Neural cell (in vitro differentiated cells): ENCODE data around the gene CNTNAP2. TPM values are rescaled to one million over a fixed set of nuclear protein-coding genes. Genes with fewer than 3 reads are reported as not detected.

Experiments
- H2AFZ ChIP-seq: fragments of 200-600, 300-800 bp; sonication (generic), shearing (Covaris generic); 2 replicates; pipeline ENCODE4 v1.6.0; 2014; ENCODE audit warnings: low read depth, mild to moderate bottlenecking, antibody characterized with exemption, low read length, moderate library complexity
- H3F3A ChIP-seq: fragments of 200-600 bp; shearing (Covaris generic); 2 replicates; pipeline ENCODE4 v1.6.1; 2016; ENCODE audit warnings: mild to moderate bottlenecking, moderate library complexity, mixed read lengths, antibody characterized with exemption, low read length; ENCODE audit not compliant: insufficient read depth, poor library complexity, severe bottlenecking
- H3K27ac ChIP-seq: fragments of 200-600, 300-800 bp; sonication (generic), shearing (Covaris generic); 2 replicates; pipeline ENCODE4 v1.5.1; 2014; ENCODE audit warnings: mild to moderate bottlenecking, low read length, moderate library complexity
- H3K27me3 ChIP-seq: fragments of 300-800, 200-600 bp; sonication (generic), shearing (Covaris generic); 2 replicates; pipeline ENCODE4 v1.6.0; 2014; ENCODE audit warnings: mild to moderate bottlenecking, low read depth, low read length, moderate library complexity; ENCODE audit not compliant: insufficient read depth
- H3K36me3 ChIP-seq: fragments of 300-800, 200-600 bp; sonication (generic), shearing (Covaris generic); 2 replicates; pipeline ENCODE4 v1.5.1; 2014; ENCODE audit warnings: mild to moderate bottlenecking, antibody characterized with exemption, low read length, moderate library complexity; ENCODE audit not compliant: insufficient read depth
- H3K4me2 ChIP-seq: fragments of 300-800, 200-600 bp; sonication (generic), shearing (Covaris generic); 2 replicates; pipeline ENCODE4 v1.6.0; 2014; ENCODE audit warnings: mild to moderate bottlenecking, low read length
- H3K4me3 ChIP-seq: fragments of 300-800, 200-600 bp; sonication (generic), shearing (Covaris generic); 2 replicates; pipeline ENCODE4 v1.5.1; 2014; ENCODE audit warnings: mild to moderate bottlenecking, low read length, moderate library complexity
- H3K79me2 ChIP-seq: fragments of 200-600 bp; shearing (Covaris generic); replicated peaks from 2 replicates; pipeline ENCODE4 v1.6.0; 2014; ENCODE audit warnings: mild to moderate bottlenecking, low read length, moderate library complexity; ENCODE audit not compliant: insufficient read depth
- H3K9ac ChIP-seq: fragments of 300-800, 200-600 bp; sonication (generic), shearing (Covaris generic); 2 replicates; pipeline ENCODE4 v1.6.1; 2016; ENCODE audit warnings: mild to moderate bottlenecking, low read length, mixed read lengths
- H3K9me2 ChIP-seq: fragments of 200-600 bp; shearing (Covaris generic); 2 replicates; pipeline ENCODE4 v1.6.1; 2016; ENCODE audit warnings: mild to moderate bottlenecking, low read length, mixed read lengths; ENCODE audit not compliant: insufficient read depth
- H3K9me3 ChIP-seq: fragments of 200-600, 300-800 bp; sonication (generic), shearing (Covaris generic); 2 replicates; pipeline ENCODE4 v1.6.1; 2016; ENCODE audit warnings: mild to moderate bottlenecking, mixed run types, low read length, moderate library complexity, mixed read lengths
- H4K20me1 ChIP-seq: fragments of 200-600 bp; shearing (Covaris generic); 2 replicates; pipeline ENCODE4 v1.6.1; 2016; ENCODE audit warnings: mild to moderate bottlenecking, mixed run types; ENCODE audit not compliant: insufficient read depth
- EP300 ChIP-seq: fragments of 450-650 bp; conservative IDR thresholded peaks from 2 replicates; pipeline ENCODE4 v1.6.1; 2014; ENCODE audit warnings: antibody characterized with exemption, mild to moderate bottlenecking, moderate library complexity; ENCODE audit not compliant: poor library complexity, severe bottlenecking
- EZH2 ChIP-seq: fragments of 200-600, 300-800 bp; shearing (Covaris generic), sonication (generic); IDR thresholded peaks from 2 replicates; pipeline ENCODE4 v1.6.1; 2014; ENCODE audit warnings: antibody characterized with exemption, low read length, borderline replicate concordance, mild to moderate bottlenecking; ENCODE audit not compliant: insufficient read depth, poor library complexity, severe bottlenecking
- MXI1 ChIP-seq: fragments of 450-650 bp; conservative IDR thresholded peaks from 2 replicates; pipeline ENCODE4 v1.6.1; 2014; ENCODE audit warnings: antibody characterized with exemption, mild to moderate bottlenecking; ENCODE audit not compliant: poor library complexity, severe bottlenecking
- POLR2AphosphoS5 ChIP-seq: IDR thresholded peaks from 2 replicates; pipeline ENCODE4 v1.6.1; 2012
- RAD21 ChIP-seq: fragments of 450-650 bp; conservative IDR thresholded peaks from 2 replicates; pipeline ENCODE4 v1.6.1; 2014; ENCODE audit warnings: antibody characterized with exemption, mild to moderate bottlenecking, moderate library complexity
- SMC3 ChIP-seq: fragments of 450-650 bp; conservative IDR thresholded peaks from 2 replicates; pipeline ENCODE4 v1.6.1; 2014; ENCODE audit warnings: antibody characterized with exemption, mild to moderate bottlenecking, moderate library complexity; ENCODE audit not compliant: poor library complexity
- TAF1 ChIP-seq: IDR thresholded peaks from 2 replicates; pipeline ENCODE4 v1.6.1; 2012; ENCODE audit warnings: low read depth
- polyA plus RNA-seq: library from polyadenylated mRNA; depleted of rRNA; stranded (reverse); fragments of >200 nt; gene quantifications from 2 replicates; pipeline ENCODE4 v1.2.3, GENCODE V29; 2014
- TF ChIP-seq, protein P1 (sequence below): IDR thresholded peaks from 2 replicates; pipeline ENCODE4 v1.6.1; 2012; ENCODE audit warnings: borderline replicate concordance
- TF ChIP-seq, protein P2 (sequence below): fragments of 450-650 bp; IDR thresholded peaks from 2 replicates; pipeline ENCODE4 v1.5.1; 2014; ENCODE audit warnings: antibody characterized with exemption, mild to moderate bottlenecking, moderate library complexity; ENCODE audit not compliant: poor library complexity, severe bottlenecking

The CNTNAP2 gene
- polyA plus RNA-seq, 1 donor from 2014 or later = 276 TPM

DNA sequence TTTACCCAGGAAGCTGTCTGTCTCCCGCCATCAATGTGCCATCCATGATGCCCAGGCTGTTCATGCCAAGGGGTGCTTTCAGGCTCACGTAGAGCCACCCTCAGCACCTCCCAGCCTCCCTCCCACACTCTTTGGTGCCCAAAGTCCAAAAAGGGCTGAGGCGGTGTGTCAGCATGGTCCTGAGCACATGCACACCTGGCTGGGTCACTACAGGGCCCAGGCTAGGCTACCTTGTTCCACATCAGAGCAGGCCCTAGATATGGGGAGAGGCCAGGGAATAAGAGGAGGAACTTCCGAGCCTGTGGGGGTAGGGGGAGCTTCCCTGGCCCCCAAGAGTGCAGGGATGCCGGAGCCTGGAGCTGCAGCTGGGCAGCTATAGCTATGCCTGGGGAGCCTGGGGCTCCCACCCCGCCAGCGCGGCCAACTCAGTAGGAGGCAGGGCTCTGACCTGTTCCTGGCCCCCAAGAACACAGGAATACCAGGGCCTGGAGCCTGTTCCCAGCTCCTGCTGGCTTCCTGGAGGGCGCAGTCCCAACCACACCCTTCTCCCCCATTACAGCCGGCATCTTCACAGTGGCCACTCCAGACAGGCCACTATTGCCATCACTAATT is 2340.8 kb downstream of the CNTNAP2 start:
- no peak overlapping the region for H3K4me3 ChIP-seq
- H2AFZ ChIP-seq = no peak overlapping the region
- no peak overlapping the region for H3K27ac ChIP-seq
- no peaks in the 10 kb centered on the region for H4K20me1 ChIP-seq
- no peaks in the 10 kb centered on the region for H3K9me3 ChIP-seq
- no peaks in the 10 kb centered on the region for H3K79me2 ChIP-seq
- H3F3A ChIP-seq = no peaks in the 10 kb centered on the region
- H3K36me3 ChIP-seq = no peaks in the 10 kb centered on the region
- no peaks in the 10 kb centered on the region for H3K9me2 ChIP-seq
- no peak for TF ChIP-seq EP300
- no peak for TF ChIP-seq EZH2
- TF ChIP-seq, protein P1, sequence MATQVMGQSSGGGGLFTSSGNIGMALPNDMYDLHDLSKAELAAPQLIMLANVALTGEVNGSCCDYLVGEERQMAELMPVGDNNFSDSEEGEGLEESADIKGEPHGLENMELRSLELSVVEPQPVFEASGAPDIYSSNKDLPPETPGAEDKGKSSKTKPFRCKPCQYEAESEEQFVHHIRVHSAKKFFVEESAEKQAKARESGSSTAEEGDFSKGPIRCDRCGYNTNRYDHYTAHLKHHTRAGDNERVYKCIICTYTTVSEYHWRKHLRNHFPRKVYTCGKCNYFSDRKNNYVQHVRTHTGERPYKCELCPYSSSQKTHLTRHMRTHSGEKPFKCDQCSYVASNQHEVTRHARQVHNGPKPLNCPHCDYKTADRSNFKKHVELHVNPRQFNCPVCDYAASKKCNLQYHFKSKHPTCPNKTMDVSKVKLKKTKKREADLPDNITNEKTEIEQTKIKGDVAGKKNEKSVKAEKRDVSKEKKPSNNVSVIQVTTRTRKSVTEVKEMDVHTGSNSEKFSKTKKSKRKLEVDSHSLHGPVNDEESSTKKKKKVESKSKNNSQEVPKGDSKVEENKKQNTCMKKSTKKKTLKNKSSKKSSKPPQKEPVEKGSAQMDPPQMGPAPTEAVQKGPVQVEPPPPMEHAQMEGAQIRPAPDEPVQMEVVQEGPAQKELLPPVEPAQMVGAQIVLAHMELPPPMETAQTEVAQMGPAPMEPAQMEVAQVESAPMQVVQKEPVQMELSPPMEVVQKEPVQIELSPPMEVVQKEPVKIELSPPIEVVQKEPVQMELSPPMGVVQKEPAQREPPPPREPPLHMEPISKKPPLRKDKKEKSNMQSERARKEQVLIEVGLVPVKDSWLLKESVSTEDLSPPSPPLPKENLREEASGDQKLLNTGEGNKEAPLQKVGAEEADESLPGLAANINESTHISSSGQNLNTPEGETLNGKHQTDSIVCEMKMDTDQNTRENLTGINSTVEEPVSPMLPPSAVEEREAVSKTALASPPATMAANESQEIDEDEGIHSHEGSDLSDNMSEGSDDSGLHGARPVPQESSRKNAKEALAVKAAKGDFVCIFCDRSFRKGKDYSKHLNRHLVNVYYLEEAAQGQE = no peak
- no peak for TF ChIP-seq RAD21
- no peak for TF ChIP-seq MXI1
- no peak for TF ChIP-seq SMC3
- no peak for TF ChIP-seq POLR2AphosphoS5
- TF ChIP-seq, protein P2, sequence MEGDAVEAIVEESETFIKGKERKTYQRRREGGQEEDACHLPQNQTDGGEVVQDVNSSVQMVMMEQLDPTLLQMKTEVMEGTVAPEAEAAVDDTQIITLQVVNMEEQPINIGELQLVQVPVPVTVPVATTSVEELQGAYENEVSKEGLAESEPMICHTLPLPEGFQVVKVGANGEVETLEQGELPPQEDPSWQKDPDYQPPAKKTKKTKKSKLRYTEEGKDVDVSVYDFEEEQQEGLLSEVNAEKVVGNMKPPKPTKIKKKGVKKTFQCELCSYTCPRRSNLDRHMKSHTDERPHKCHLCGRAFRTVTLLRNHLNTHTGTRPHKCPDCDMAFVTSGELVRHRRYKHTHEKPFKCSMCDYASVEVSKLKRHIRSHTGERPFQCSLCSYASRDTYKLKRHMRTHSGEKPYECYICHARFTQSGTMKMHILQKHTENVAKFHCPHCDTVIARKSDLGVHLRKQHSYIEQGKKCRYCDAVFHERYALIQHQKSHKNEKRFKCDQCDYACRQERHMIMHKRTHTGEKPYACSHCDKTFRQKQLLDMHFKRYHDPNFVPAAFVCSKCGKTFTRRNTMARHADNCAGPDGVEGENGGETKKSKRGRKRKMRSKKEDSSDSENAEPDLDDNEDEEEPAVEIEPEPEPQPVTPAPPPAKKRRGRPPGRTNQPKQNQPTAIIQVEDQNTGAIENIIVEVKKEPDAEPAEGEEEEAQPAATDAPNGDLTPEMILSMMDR = no peak
- no peaks in the 10 kb centered on the region for H3K27me3 ChIP-seq
- H3K9ac ChIP-seq = no peak overlapping the region
- no peak overlapping the region for H3K4me2 ChIP-seq

DNA sequence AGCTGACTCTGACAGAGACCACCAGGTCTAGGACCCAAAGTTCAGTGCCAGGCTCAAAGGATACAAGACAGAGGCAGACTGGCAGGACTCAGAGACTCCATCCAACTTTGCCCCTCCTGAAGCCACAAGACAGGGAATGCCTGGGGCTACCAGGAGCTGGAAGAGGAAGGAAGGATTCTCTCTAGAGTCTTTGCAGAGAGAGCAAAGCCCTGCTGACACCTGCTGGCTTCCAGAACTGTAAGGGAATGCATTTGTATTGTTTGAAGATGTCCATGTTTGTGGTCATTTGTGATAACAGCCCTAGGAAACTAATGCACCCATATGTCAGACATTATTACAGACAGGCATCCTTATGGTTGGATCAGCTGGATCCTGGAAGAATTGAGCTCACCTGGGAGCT is 2341.7 kb downstream of the CNTNAP2 start:
- Histone ChIP-seq H2AFZ (no peak overlapping the region), H3K27me3 (no peaks in the 10 kb centered on the region), H3K79me2 (no peaks in the 10 kb centered on the region), H3K36me3 (no peaks in the 10 kb centered on the region), H3K9me3 (no peaks in the 10 kb centered on the region), H3K27ac (no peak overlapping the region), H3K9me2 (no peaks in the 10 kb centered on the region), H3K4me3 (no peak overlapping the region), H3K9ac (no peak overlapping the region), H3F3A (no peaks in the 10 kb centered on the region), H4K20me1 (no peaks in the 10 kb centered on the region), H3K4me2 (no peak overlapping the region)
- no peak for TF ChIP-seq TAF1
